K562 (cell line): ENCODE data around the gene KLK3. TPM values are rescaled to one million over a fixed set of nuclear protein-coding genes. Genes with fewer than 3 reads are reported as not detected.
A peak's percentile ranks its signal among the peaks of the same experiment; 100 is the strongest.

Source experiments
- CHD7 ChIP-seq: fragments of 200-600 bp; sonication (generic); IDR thresholded peaks from one replicate; pipeline ENCODE4 v1.6.1; 2012; ENCODE audit warnings: mild to moderate bottlenecking, low read depth, low read length, inconsistent platforms
- E4F1 ChIP-seq: fragments of 250-450 bp; sonication (Bioruptor Pico); IDR thresholded peaks from 2 replicates; pipeline ENCODE4 v1.5.0; 2021; ENCODE audit warnings: mild to moderate bottlenecking, borderline replicate concordance
- HDAC1 ChIP-seq, 2 experiments: fragments of 450-650 bp; IDR thresholded peaks; 2 replicates each; pipeline ENCODE4 v1.6.1; 2016 to 2017; ENCODE audit warnings: inconsistent platforms in 1 of 2, mild to moderate bottlenecking in 1 of 2, moderate library complexity in 1 of 2
- MAZ ChIP-seq, 2 experiments: fragments of 450-650 bp in 1 of 2; sonication (generic) in 1 of 2; formaldehyde crosslinking; IDR thresholded peaks in 1 of 2; conservative IDR thresholded peaks in 1 of 2; 2 replicates each; pipeline versions ENCODE4 v1.4.0 to v1.5.0; 2020; ENCODE audit warnings: mild to moderate bottlenecking in 1 of 2, missing genetic modification reagents in 1 of 2
- NEUROD1 ChIP-seq: fragments of 150-350 bp; IDR thresholded peaks from 2 replicates; pipeline ENCODE4 v1.6.1; 2014; ENCODE audit warnings: borderline replicate concordance, low read length, low read depth; ENCODE audit not compliant: partially characterized antibody
- NFIX ChIP-seq: fragments of 250-450 bp; sonication (Bioruptor Pico); IDR thresholded peaks from 2 replicates; pipeline ENCODE4 v1.4.0; 2020; ENCODE audit warnings: low read depth, mild to moderate bottlenecking, moderate library complexity
- SP1 ChIP-seq: sonication (generic); formaldehyde crosslinking; IDR thresholded peaks from 2 replicates; pipeline ENCODE4 v1.8.1; 2022; ENCODE audit warnings: mild to moderate bottlenecking, missing genetic modification reagents
- TBP ChIP-seq: optimal IDR thresholded peaks from 2 replicates; pipeline ENCODE3; 2011; ENCODE audit warnings: low read depth, low read length, improper control_type of control experiment
- ZNF133 ChIP-seq: fragments of 250-450 bp; sonication (Bioruptor Pico); IDR thresholded peaks from 2 replicates; pipeline ENCODE4 v1.4.0; 2020; ENCODE audit warnings: mild to moderate bottlenecking
- ZNF263 ChIP-seq: sonication (generic); formaldehyde crosslinking; IDR thresholded peaks from 2 replicates; pipeline ENCODE4 v1.8.0; 2022; ENCODE audit warnings: mild to moderate bottlenecking, missing genetic modification reagents, borderline replicate concordance
- ZNF766 ChIP-seq: fragments of 200-800 bp; sonication (Bioruptor generic); conservative IDR thresholded peaks from 2 replicates; pipeline ENCODE4 v1.6.1; 2016; ENCODE audit warnings: missing genetic modification characterization, missing compliant biosample characterization
- polyA plus RNA-seq, 8 experiments: library from polyadenylated mRNA; depleted of rRNA in 4 of 8; stranded (reverse) in 5 of 8; unstranded in 3 of 8; fragments of >200 nt; fragmentation: Nextera tagmentation in 2 of 8; fragmentation: Illumina TruSeq in 1 of 8; extraction: Ambion mirVana in 2 of 8; extraction: Trizol in 1 of 8; gene quantifications; 2 replicates each; pipeline versions ENCODE4 v1.2.1 to v1.2.3, GENCODE V29; 2011 to 2014; ENCODE audit warnings: inconsistent platforms in 1 of 8, missing spikeins in 1 of 8
- total RNA-seq, 7 experiments: library from RNA; depleted of rRNA in 6 of 7; stranded (reverse); fragments of >200 nt in 6 of 7; fragmentation: Illumina TruSeq in 2 of 7; extraction: Trizol in 2 of 7; gene quantifications; 2 replicates each; pipeline versions ENCODE4 v1.2.1 to v1.2.3, GENCODE V29; 2011 to 2021; ENCODE audit warnings: low replicate concordance in 1 of 7
- TF ChIP-seq, protein P1 (sequence below), 2 experiments: fragments of 450-650 bp; IDR thresholded peaks; 2 replicates each; pipeline ENCODE4 v1.6.1; 2016

Gene KLK3
- total and polyA plus RNA-seq, 9 of the 15 experiments (the other 6 are each of a cell fraction or from before 2014, with no cell fraction given) = not detected

DNA sequence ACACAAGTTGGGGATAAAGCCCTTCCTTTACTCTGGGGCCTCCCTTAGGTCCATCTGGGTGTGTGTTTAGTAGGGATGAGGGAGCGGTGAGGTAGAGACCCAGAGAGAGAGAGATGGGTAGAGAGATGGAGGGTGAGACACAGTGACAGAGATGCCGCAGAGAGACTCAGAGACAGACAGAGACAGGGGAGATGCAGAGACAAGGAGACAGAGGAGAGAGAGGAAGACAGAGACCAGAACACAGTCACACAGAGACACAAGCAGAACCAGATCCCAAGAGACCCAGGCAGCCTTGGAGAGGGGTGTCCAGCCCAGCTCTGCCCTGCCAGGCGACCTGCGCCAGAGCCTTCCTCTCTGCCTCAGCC lies 33.5 kb upstream of the KLK3 start (continued):
- TF ChIP-seq CHD7 (no peak), MAZ (CRISPR knock-in tag; conservative IDR thresholded peaks at IDR 0.05 in 1 of 2, IDR thresholded peaks at IDR 0.05 in 1 of 2) (peak in 1 of 2 experiments; percentile 7; a peak in 2 of 4 replicates), NEUROD1 (no peak), ZNF133 (CRISPR knock-in tag) (no peak), TBP (no peak), HDAC1 (IDR thresholded peaks at IDR 0.05) (peak in 1 of 2 experiments; percentile 22; a peak in 1 of 4 replicates), ZNF263 (peak; percentile 42; the same call in 1 of the 2 replicates), E4F1 (CRISPR knock-in tag) (no peak), ZNF766 (CRISPR knock-in tag) (0 out of 2 replicates have a peak, but pooled peaks have one; percentile 11), SP1 (CRISPR knock-in tag) (peak; percentile 38; the same call in 1 of the 2 replicates), NFIX (CRISPR knock-in tag) (no peak)
- TF ChIP-seq, protein P1, sequence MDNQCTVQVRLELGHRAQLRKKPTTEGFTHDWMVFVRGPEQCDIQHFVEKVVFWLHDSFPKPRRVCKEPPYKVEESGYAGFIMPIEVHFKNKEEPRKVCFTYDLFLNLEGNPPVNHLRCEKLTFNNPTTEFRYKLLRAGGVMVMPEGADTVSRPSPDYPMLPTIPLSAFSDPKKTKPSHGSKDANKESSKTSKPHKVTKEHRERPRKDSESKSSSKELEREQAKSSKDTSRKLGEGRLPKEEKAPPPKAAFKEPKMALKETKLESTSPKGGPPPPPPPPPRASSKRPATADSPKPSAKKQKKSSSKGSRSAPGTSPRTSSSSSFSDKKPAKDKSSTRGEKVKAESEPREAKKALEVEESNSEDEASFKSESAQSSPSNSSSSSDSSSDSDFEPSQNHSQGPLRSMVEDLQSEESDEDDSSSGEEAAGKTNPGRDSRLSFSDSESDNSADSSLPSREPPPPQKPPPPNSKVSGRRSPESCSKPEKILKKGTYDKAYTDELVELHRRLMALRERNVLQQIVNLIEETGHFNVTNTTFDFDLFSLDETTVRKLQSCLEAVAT (IDR thresholded peaks at IDR 0.05) = 0 out of 4 replicates have a peak, but pooled peaks of 1 of the 2 experiments have one; percentile 34
